Muscle of leg (tissue), 11 donors: ENCODE results near the gene FOXD3. TPM values are rescaled to one million over a fixed set of nuclear protein-coding genes. Genes with fewer than 3 reads are reported as not detected.
"Not testable (repeated sequence)": the region's sequence is repeated elsewhere in the genome, so short reads cannot be mapped to it uniquely, and the experiment has no call there.

Source experiments
- DNase-seq: peaks from one replicate; pipeline ENCODE4 v3.0.0; 2013
- H3K27ac ChIP-seq: one replicate; pipeline ENCODE4 v1.5.1; 2013; ENCODE audit warnings: mild to moderate bottlenecking, low read length, control low read depth
- H3K27me3 ChIP-seq: one replicate; pipeline ENCODE4 v1.6.1; 2013; ENCODE audit warnings: low read length; ENCODE audit not compliant: control insufficient read depth, insufficient read depth
- H3K36me3 ChIP-seq: one replicate; pipeline ENCODE4 v1.6.1; 2013; ENCODE audit warnings: low read length; ENCODE audit not compliant: control insufficient read depth, insufficient read depth
- H3K4me1 ChIP-seq: one replicate; pipeline ENCODE4 v1.6.1; 2013; ENCODE audit warnings: low read length; ENCODE audit not compliant: control insufficient read depth, insufficient read depth
- H3K4me3 ChIP-seq: one replicate; pipeline ENCODE4 v1.5.1; 2013; ENCODE audit warnings: low read length, control low read depth
- H3K9me3 ChIP-seq: replicated peaks from 2 replicates; pipeline ENCODE4 v1.6.1; 2013; ENCODE audit warnings: low read depth, low read length; ENCODE audit not compliant: control insufficient read depth
- WGBS: methylation state at CpG from one replicate; pipeline ENCODE4 v1.1.5; 2013; ENCODE audit warnings: missing lambda C conversion rate; ENCODE audit not compliant: insufficient coverage; 5-methylcytosine and 5-hydroxymethylcytosine counted together
- polyA plus RNA-seq, 8 donors: library from polyadenylated mRNA; unstranded; fragments of 120-200 nt; gene quantifications; one replicate each; pipeline versions ENCODE4 v1.2.1 to v1.2.3, GENCODE V29; 2013; ENCODE audit warnings: inconsistent platforms in 1 of 8, low replicate concordance in 1 of 8; ENCODE audit not compliant: insufficient read length in 8 of 8, insufficient read depth in 1 of 8
- total RNA-seq: library from RNA; stranded (reverse); fragments of 120-200 nt; gene quantifications from one replicate; pipeline ENCODE4 v1.2.4, GENCODE V29; 2013

Gene FOXD3
- total and polyA plus RNA-seq, 9 donors = 3.6 to 9.5 (median 6.9) TPM

DNA sequence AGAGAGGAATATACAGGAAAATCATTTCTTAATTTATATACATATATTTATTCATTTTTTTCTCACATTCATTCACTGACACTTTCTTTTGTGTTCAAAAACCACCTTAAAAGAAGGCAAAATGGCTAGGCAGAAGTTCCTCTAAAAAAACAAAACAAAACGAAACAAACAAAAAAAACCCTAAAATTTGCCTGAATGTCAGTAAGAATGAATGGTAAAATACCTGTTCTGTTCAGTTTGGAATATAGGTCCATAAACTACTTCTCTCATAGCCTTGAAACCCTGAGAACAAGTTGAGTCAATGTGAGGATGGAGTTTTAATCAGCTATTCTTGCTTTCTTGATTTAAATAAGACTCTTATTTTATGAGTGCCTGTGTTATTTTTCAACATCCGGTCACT is 30.4 kb downstream of the FOXD3 start:
- Histone ChIP-seq H3K9me3 (no peaks in the 10 kb centered on the region), H3K36me3 (no peaks in the 10 kb centered on the region), H3K4me1 (no peaks in the 10 kb centered on the region), H3K4me3 (no peak overlapping the region), H3K27me3 (peaks cover 8% of the 10 kb centered on the region), H3K27ac (no peak overlapping the region)
- DNase-seq = no peak
- no CpG with 5 or more reads among the region's 2 CpGs for WGBS

DNA sequence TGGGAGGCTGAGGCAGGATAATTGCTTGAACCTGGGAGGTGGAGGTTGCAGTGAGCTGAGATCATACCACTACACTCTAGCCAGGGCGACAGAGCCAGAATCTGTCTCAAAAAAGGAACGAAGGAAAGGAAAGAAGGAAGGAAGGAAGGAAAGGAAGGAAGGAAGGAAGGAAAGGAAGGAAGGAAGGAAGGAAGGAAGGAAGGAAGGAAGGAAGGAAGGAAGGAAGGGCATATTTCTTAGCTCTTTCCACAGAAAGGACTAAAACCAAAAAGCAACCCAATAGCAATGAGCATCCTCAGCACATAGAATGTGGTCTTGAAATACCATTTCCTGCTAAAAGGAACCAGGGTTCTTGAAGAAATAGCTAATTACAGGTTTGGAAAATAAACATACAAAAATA is 33.9 kb downstream of the FOXD3 start:
- WGBS = no CpG with 5 or more reads among the region's 2 CpGs
- not testable (repeated sequence) for H3K27me3 ChIP-seq, H3K4me3 ChIP-seq

DNA sequence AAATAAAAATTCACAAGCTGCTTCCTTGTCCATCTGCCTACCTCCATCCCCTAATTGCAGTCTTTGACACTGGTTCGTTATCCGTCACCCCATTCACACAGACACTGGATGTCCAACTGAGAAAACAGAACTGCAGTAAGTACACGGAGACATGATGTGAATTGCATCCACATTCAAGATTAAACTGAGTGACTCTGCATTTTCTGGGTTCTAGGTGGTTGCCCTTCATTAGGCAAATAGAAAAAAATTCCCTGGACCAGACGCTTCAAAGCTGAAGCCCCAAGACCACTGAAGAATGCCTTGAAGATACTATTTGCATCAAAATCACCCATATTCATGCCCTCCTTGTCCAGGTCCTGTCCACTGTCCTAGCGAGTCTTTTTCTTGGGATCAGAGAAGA is 37.2 kb downstream of the FOXD3 start:
- no peak for DNase-seq
- Histone ChIP-seq H3K36me3 (no peaks in the 10 kb centered on the region), H3K27me3 (peaks cover 8% of the 10 kb centered on the region), H3K4me1 (no peaks in the 10 kb centered on the region), H3K9me3 (no peaks in the 10 kb centered on the region), H3K27ac (no peak overlapping the region), H3K4me3 (no peak overlapping the region)
- 90% methylated on average over 4 of the region's 5 CpGs for WGBS

More for the DNA sequence above, 33.9 kb downstream of the FOXD3 start:
- H3K27ac ChIP-seq, H3K9me3 ChIP-seq, H3K4me1 ChIP-seq, DNase-seq, H3K36me3 ChIP-seq: not testable (repeated sequence)

DNA sequence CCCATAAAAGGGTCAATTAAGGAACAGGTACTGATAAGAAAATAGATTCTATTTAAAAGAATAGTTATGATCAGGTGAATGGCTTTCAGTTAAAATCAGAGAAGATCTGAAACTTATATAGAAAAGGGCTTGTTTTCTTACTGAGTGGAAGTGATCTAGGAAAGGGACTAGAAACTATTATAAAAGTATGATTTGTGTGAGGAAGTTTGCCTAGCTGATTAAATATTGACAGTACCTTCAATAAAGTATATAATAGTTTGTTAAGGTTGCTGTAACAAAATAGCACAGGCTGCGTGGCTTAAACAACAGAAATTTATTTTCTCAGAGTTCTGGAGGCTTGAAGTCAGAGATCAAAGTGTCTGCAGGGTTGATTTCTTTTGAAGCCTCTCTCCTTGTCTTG is 39.7 kb downstream of the FOXD3 start:
- Histone ChIP-seq H3K27ac (no peak overlapping the region), H3K4me1 (peaks cover 12% of the 10 kb centered on the region), H3K27me3 (peaks cover 3% of the 10 kb centered on the region), H3K36me3 (no peaks in the 10 kb centered on the region), H3K9me3 (no peaks in the 10 kb centered on the region), H3K4me3 (no peak overlapping the region)
- WGBS = no CpG with 5 or more reads among the region's 1 CpG
- no peak for DNase-seq

DNA sequence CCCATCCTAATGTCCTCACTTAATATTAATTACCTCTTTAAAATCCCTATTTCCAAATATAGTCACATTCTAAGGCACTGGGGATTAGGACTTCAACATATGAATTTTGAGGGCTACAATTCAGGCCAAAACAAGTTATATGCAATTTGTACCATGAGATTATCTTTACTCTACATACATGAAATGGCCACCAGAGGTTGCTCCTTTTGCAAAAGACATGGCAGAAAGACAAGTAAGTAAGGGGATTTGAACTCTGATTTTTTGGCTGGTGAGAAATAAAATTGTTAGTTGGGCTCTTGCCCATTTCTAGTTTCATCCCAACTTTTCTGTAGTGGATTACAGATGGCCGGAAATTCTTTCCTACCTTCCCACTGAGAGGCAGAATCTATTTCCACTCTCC is 40.2 kb downstream of the FOXD3 start:
- no CpG with 5 or more reads among the region's 1 CpG for WGBS
- Histone ChIP-seq H3K4me3 (no peak overlapping the region), H3K9me3 (no peaks in the 10 kb centered on the region), H3K27ac (no peak overlapping the region), H3K4me1 (peaks cover 13% of the 10 kb centered on the region), H3K27me3 (no peaks in the 10 kb centered on the region), H3K36me3 (no peaks in the 10 kb centered on the region)
- DNase-seq = no peak

DNA sequence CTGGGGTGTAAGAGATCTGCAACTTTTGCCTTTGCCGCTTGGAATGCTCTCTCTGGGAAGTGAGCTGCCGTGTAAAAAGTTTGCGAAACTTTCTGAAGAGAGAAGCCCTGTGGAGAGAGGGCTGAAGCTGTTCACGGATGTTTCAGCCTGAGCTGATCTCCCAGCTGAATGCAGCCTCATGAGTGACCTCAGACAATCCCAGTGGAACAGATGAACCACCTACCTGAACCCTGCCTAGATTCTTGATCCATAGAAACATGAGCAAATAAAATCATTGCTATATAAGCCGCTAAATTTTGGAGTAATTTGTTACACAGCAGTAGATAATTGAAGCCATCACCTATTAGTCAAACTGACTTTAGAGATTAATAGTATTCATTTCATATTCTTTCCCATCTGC is 40.6 kb downstream of the FOXD3 start:
- no peak overlapping the region for H3K4me3 ChIP-seq

DNA sequence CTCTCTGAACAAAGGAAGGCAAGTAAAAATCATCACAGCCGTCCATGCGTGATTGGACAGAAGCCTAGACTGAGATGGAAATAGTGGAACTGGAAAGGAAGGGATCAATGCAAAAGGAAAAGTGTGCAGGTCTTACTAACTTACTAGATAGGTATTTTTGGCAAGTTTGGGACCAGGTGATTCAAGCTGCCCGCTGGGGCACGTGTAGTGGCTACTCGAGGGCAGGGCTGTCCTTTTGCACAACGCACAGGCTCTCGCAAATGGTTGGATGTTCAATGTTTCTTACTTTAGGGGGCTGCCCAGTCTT is 44.5 kb downstream of the FOXD3 start:
- peak overlapping the region; percentile 77 for H3K27ac ChIP-seq
- 59% methylated on average over 5 of the region's 7 CpGs for WGBS
- DNase-seq = no peak

More for the DNA sequence above, 40.6 kb downstream of the FOXD3 start:
- H3K4me1 ChIP-seq = peaks cover 13% of the 10 kb centered on the region
- no peak for DNase-seq
- no peak overlapping the region for H3K27ac ChIP-seq
- no peaks in the 10 kb centered on the region for H3K27me3 ChIP-seq
- WGBS = 83% methylated on average over 3 of the region's 5 CpGs
- no peaks in the 10 kb centered on the region for H3K36me3 ChIP-seq
- H3K9me3 ChIP-seq = no peaks in the 10 kb centered on the region

DNA sequence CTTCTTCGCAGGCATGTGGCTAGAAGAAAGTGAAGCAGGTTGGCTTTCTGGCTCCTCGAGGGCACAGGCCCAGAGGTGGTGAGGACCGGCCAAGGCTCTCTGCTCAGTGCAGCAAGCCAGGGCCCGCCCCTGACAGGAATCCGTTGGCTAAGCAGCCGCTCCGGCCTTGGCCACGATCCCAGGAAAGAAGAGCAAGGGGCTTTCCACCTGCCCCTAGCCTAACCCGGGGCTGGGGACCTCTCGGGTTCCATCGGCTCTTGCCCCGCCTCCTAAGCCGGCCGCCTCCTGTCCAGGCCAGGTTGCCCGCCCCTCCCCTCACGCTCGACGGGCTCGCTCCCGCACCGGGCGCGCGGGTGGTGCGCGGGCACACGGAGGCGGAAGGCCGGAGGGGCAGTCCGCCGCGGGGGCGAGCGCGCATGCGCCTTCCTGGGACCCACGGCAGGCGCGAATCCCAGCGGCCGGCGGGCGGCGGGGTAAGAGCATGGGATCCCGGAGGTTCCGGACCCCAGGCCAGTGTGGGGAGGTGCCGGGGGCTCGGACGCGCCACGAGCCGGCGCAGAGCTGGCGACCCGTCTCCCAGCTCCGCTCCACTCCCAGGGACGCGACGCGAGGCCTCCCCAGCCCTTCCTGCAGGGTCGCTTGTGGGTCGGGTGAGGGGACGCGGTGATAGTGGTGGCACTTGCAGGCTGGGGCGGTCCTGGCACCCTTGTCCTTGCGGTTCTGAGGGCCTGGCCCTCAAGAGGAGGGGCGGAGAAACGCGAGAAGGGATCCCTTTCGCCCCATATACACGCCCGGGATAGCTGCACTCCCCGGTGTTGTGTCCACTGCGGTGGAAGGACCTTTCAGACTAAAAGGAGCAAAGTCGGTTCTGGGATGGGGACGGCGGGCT is 45.1 kb downstream of the FOXD3 start, which contains the start of gene ALG6:
TSS of gene ALG6 (plus strand) at position 413 of the 889 bp plus-strand sequence. CDS start 3,351 bp downstream, outside the sequence.
- Histone ChIP-seq H3K9me3 (no peaks in the 10 kb centered on the region), H3K4me3 (peak within 1 kb of the TSS; percentile 82), H3K36me3 (peaks cover 4% of the 10 kb centered on the region), H3K27me3 (no peaks in the 10 kb centered on the region), H3K27ac (peak within 1 kb of the TSS; percentile 84), H3K4me1 (peaks cover 13% of the 10 kb centered on the region)
- 1% methylated on average over 63 of the region's 77 CpGs for WGBS
- DNase-seq = peak; percentile 98

More for the DNA sequence above, 44.5 kb downstream of the FOXD3 start:
- H3K4me1 ChIP-seq = peaks cover 13% of the 10 kb centered on the region
- no peaks in the 10 kb centered on the region for H3K27me3 ChIP-seq
- peaks cover 3% of the 10 kb centered on the region for H3K36me3 ChIP-seq
- H3K4me3 ChIP-seq = peak overlapping the region; percentile 82
- H3K9me3 ChIP-seq = no peaks in the 10 kb centered on the region

DNA sequence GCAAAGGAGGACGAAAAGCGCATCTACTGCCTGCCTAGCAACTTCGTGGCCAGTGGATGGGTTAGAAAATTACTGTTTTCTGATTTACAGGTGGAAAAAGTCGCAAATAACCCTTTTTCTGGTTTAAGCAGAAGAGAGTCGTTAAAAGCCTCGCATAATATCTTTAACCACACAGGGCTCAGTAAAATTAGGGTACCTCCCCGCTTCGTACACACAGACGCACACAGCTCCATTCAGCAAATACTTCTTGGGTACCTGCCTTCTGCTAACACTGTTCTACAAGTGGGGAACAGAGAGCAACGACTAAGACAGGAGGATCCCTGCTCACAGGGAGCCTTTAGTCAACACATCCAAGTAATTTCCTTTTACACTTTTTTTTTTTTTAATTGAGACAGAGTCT is 45.8 kb downstream of the FOXD3 start:
- peak overlapping the region; percentile 82 for H3K4me3 ChIP-seq
- H3K36me3 ChIP-seq = peaks cover 4% of the 10 kb centered on the region
- H3K4me1 ChIP-seq = peaks cover 13% of the 10 kb centered on the region
- H3K27ac ChIP-seq = peak overlapping the region; percentile 84
- no peak for DNase-seq
- H3K27me3 ChIP-seq = no peaks in the 10 kb centered on the region
- no peaks in the 10 kb centered on the region for H3K9me3 ChIP-seq
- whole genome bisulfite sequencing = 0% methylated on average over 7 of the region's 10 CpGs
